C4-2B (cell line): ENCODE data around the gene TGM2.
A peak's percentile ranks its signal among the peaks of the same experiment; 100 is the strongest.

Source experiments
- H3K27ac ChIP-seq: fragments of 450-650 bp; 2 replicates; pipeline ENCODE4 v1.5.1; 2017
- ZFX ChIP-seq: fragments of 450-650 bp; IDR thresholded peaks from 2 replicates; pipeline ENCODE4 v1.6.1; 2017
- TF ChIP-seq, protein P1 (sequence below): fragments of 450-650 bp; conservative IDR thresholded peaks from 2 replicates; pipeline ENCODE4 v1.5.1; 2017; ENCODE audit warnings: mild to moderate bottlenecking

Gene TGM2

DNA sequence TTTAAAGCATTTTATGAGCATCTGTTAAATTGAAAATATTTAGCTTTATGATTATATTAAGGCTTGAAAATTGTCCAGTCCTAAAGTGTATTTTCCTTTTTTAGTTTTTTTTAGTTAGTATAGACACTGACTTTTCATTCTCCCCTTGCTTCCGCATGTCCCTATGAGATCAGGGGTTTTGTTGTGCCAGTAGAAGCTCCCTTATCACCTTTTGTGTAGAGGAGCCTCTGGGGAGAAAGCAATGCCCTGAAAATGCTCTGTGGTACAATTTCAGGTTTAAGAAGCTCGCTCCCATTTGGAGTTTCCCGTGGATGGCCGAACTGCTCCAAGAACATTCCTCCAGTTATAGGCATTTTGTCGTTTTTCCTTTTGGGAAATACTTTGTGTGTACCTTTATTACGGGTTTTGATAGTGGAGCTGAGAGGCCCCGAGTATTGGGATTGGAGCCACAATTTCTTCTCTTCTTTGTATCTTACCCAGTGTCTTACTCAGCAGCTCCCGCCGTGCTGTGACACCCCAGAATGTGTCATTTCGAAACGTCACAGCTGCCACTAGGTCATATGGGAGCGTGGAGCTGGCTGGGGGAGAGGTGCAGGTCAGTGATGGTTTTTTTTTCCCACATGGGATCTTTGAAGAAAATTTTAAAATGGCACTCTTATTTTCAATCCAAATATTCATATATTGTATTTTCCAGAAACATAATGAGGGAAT lies 81.6 kb downstream of the TGM2 start:
- TF ChIP-seq, protein P1, sequence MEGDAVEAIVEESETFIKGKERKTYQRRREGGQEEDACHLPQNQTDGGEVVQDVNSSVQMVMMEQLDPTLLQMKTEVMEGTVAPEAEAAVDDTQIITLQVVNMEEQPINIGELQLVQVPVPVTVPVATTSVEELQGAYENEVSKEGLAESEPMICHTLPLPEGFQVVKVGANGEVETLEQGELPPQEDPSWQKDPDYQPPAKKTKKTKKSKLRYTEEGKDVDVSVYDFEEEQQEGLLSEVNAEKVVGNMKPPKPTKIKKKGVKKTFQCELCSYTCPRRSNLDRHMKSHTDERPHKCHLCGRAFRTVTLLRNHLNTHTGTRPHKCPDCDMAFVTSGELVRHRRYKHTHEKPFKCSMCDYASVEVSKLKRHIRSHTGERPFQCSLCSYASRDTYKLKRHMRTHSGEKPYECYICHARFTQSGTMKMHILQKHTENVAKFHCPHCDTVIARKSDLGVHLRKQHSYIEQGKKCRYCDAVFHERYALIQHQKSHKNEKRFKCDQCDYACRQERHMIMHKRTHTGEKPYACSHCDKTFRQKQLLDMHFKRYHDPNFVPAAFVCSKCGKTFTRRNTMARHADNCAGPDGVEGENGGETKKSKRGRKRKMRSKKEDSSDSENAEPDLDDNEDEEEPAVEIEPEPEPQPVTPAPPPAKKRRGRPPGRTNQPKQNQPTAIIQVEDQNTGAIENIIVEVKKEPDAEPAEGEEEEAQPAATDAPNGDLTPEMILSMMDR: no peak
- no peak for TF ChIP-seq ZFX
- H3K27ac ChIP-seq: peak overlapping the region; percentile 4

DNA sequence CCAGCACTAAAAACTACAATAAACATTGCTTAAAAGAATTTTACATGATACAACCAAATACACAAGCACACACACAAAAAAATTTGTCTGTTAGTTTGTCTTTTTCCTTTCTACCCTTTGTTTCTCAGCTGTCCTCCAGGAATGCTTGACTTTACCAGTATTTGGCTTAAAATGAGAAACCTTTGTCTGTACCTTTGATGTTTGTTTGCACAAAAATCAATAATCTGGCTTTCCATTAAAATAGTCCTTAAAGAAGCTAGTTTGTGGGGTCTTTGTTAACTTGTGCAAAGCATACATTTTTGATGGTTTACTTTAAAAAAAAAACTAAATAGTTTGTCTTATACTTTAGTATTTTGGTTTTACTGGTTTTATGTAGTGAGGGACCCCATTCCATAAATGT lies 82.2 kb downstream of the TGM2 start:
- H3K27ac ChIP-seq: no peak overlapping the region
- TF ChIP-seq ZFX: no peak
- TF ChIP-seq, protein P1: no peak

DNA sequence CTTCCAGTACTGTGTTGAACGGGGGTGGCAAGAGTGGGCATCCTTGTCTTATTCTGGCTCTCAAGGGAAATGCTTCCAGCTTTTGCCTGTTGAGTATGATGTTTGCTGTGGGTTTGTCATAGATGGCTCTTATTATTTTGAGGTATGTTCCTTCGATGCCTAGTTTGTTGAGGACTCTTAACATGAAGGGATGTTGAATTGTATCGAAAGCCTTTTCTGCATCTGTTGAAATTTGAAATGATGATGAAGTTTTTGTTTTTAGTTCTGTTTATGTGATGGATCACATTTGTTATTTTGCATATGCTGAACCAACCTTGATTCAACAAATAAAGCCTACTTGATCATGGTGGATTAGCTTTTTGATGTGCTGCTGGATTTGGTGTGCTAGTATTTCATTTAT lies 83.5 kb downstream of the TGM2 start:
- TF ChIP-seq, protein P1: no peak
- no peak for TF ChIP-seq ZFX
- no peak overlapping the region for H3K27ac ChIP-seq

DNA sequence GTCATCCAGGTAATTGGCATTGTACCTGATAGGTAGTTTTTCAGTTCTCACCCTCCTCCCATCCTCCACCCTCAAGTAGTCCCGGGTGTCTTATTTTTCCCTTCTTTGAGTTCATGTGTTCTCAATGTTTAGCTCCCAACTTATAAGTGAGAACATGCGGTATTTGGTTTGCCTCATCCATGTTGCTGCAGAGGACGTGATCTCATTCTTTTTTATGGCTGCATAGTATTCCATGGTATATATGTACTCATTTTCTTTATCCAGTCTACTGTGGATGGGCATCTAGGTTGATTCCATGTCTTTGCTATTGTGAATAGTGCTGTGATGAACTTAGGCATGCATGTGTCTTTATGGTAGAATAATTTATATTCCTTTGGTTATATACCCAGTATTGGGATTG lies 85.7 kb downstream of the TGM2 start:
- no peak overlapping the region for H3K27ac ChIP-seq
- TF ChIP-seq, protein P1: no peak

DNA sequence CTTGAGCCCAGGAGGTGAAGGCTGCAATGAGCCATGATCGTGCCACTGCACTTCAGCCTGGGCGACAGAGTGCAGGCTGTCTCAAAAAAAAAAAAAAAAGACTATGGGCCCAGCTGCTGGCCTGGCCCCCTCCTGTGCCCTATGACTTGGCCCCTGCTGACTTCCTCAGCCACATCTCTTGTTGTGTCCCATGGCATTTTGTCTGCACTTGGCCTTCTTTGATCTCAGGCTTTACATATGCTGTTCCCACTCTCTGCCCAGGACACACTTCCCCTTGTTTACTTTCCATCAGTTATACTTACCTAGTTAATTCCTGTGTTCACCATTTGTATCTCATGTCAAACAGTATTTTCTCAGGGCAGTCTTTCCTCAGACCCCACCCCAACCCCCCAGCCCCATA lies 87.0 kb downstream of the TGM2 start:
- no peak for TF ChIP-seq ZFX
- TF ChIP-seq, protein P1: no peak

More for the DNA sequence above, 87.0 kb downstream of the TGM2 start:
- no peak overlapping the region for H3K27ac ChIP-seq
